ELR (cell line): ENCODE measurements around the gene AOX1.
"Not testable (repeated sequence)": the region's sequence is repeated elsewhere in the genome, so short reads cannot be mapped to it uniquely, and the experiment has no call there.

ENCODE experiments used
- DNase-seq: peaks from one replicate; pipeline ENCODE4 v3.0.0-alpha.2; 2015; ENCODE audit warnings: low read depth

Gene AOX1

GRCh38 chr2:200602584-200602983, 16.8 kb downstream of the AOX1 start:
- no peak for DNase-seq

GRCh38 chr2:200603972-200604371, 18.2 kb downstream of the AOX1 start:
- DNase-seq, result peak; percentile 93

- peak; percentile 45 for DNase-seq
These were observed 18.9 kb downstream of the AOX1 start for GRCh38 chr2:200604571-200605255.

- DNase-seq, result no peak
These were observed 22.7 kb downstream of the AOX1 start for GRCh38 chr2:200608341-200609027.

GRCh38 chr2:200609028-200609614, 23.3 kb downstream of the AOX1 start:
- peak; percentile 95 for DNase-seq

GRCh38 chr2:200610217-200610616, 24.4 kb downstream of the AOX1 start:
- DNase-seq, result not testable (repeated sequence)

GRCh38 chr2:200613692-200614091, 27.9 kb downstream of the AOX1 start:
- peak; percentile 38 for DNase-seq

- DNase-seq, result peak; percentile 40
These were observed 28.4 kb downstream of the AOX1 start for GRCh38 chr2:200614249-200614648.

- peak; percentile 92 for DNase-seq
These were observed 29.4 kb downstream of the AOX1 start for GRCh38 chr2:200615247-200615646.

- DNase-seq, result peak; percentile 13
These were observed 30.4 kb downstream of the AOX1 start for GRCh38 chr2:200616193-200616592.

GRCh38 chr2:200616656-200617055, 30.8 kb downstream of the AOX1 start:
- no peak for DNase-seq

GRCh38 chr2:200617156-200618053, 31.6 kb downstream of the AOX1 start:
- no peak for DNase-seq

GRCh38 chr2:200618054-200618419, 32.2 kb downstream of the AOX1 start:
- no peak for DNase-seq

GRCh38 chr2:200618590-200619021, 32.8 kb downstream of the AOX1 start:
- peak; percentile 10 for DNase-seq

- no peak for DNase-seq
These were observed 33.5 kb downstream of the AOX1 start for GRCh38 chr2:200619279-200619678.

GRCh38 chr2:200620606-200621390, 35.0 kb downstream of the AOX1 start:
- DNase-seq, result no peak

- no peak for DNase-seq
These were observed 36.3 kb downstream of the AOX1 start for GRCh38 chr2:200622106-200622505.

GRCh38 chr2:200624026-200624425, 38.2 kb downstream of the AOX1 start:
- DNase-seq, result no peak

- peak; percentile 70 for DNase-seq
These were observed 38.8 kb downstream of the AOX1 start for GRCh38 chr2:200624658-200625057.

- DNase-seq, result no peak
These were observed 39.5 kb downstream of the AOX1 start for GRCh38 chr2:200625282-200625681.

- DNase-seq, result peak; percentile 44
These were observed 40.1 kb downstream of the AOX1 start for GRCh38 chr2:200625958-200626363.
